SHP77 (cell line): ENCODE results near the gene NRL.
"Not testable (repeated sequence)": the region's sequence is repeated elsewhere in the genome, so short reads cannot be mapped to it uniquely, and the experiment has no call there.

Experiments used
- DNase-seq, 2 experiments: peaks; one replicate each; lab custom pipeline; 2025; lab: John Stamatoyannopoulos, UW

Gene NRL

DNA sequence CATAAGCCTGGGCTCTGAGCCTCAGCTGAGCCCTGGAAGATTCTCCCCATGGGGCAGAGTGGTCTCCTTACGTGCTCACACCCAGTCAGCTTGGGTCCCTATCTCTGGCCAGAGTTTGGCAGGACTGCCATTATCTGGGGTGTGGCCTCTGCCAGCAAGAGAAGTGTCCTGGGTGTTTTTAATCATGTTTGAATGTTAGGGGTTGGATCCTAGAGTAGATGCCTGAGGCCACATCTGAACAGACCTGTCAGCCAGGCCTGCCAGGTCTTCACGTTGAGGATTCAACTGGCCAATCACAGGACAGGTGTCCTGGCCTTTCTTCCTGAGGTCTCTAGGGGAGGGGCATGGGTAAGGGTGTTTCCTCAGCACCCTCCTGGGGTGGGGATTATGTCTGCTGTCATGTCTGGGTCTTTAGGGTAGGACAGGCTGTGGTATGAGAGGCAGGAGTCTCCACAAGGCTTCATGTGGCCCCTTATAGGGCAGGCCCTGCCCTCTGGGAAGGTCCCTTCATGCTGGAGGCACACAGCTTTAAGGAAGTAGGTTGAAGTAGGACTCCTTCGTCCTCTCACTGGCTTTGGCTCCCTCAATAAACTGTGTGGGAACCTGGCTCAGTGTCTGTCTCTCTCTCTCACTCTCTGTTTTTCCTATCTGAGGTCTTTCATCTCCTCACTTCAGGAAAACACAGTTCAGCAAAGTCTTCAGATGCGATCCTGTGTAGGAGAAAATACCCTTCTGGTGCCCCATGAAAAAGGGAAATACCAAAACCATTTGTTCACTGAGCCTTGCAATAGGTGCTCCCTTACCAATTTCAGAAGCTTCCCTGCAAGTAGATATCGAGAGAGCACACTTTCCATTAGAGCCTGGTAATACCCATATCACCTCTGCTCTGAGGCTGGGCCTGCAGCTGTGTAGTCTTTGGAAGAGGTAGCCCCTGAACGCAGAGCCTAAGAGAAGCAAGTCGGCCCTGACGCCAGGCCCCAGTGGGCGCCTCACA lies 9.0 kb upstream of the NRL start:
- no peak for DNase-seq

DNA sequence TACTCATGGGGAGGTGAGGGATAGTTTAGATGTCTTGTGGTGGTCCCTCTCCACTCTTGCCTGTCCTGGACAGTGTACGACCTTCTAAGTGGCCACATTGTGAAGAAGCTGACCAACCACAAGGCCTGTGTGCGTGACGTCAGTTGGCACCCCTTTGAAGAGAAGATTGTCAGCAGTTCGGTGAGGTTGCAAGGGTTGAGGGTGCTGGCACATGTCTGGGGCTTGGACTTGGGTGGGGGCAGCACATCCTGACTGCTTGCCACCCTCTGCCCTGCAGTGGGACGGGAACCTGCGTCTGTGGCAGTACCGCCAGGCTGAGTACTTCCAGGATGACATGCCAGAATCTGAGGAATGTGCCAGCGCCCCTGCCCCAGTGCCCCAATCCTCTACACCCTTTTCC lies 8.1 kb upstream of the NRL start:
- DNase-seq: no peak

DNA sequence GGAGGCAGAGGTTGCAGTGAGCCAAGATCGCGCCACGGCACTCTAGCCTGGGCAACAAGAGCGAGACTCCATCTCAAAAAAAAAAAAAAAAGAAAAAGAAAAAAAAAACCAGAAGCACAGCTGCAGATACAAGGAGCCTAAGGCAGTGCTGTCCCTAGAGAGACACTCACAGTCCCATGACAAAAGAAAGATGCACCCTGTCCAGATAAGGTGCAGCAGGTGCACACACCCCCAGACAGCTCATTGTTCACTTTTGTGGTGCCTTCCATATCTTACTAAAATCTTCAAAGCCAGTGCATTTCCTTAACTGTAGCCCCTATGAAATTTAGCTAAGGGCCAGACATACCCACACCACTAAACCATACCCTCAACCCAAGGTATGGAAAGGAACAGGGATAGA lies 7.7 kb upstream of the NRL start:
- no peak for DNase-seq

DNA sequence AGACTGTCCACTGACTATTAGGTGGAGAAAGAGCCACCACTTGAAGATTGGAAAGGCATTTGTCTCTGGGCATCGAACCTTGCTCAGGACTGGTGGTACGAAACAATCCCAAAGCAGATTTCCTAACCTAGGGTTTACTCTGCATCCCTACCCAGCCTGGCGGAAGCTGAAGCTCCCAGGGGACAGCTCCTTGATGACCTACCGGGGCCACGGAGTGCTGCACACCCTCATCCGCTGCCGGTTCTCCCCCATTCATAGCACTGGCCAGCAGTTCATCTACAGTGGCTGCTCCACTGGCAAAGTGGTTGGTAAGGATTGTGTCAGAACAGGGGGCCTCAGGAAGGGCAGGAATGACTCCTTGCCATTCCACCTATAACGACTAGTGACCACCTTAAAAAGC lies 6.5 kb upstream of the NRL start:
- DNase-seq: no peak

DNA sequence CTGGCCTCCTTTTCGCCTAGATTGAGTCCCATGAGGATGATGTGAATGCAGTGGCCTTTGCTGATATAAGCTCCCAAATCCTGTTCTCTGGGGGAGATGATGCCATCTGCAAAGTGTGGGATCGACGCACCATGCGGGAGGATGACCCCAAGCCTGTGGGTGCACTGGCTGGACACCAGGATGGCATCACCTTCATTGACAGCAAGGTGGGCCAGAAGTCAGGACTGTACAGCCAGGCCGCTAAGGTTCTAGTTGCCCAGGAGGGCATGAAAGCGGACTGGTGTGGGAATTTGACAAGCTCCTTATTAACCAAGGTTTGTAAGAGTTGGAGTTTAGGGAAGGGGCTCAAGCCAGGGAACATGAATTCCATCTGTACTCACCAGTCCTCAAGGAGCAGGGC lies 4.9 kb upstream of the NRL start:
- no peak for DNase-seq

DNA sequence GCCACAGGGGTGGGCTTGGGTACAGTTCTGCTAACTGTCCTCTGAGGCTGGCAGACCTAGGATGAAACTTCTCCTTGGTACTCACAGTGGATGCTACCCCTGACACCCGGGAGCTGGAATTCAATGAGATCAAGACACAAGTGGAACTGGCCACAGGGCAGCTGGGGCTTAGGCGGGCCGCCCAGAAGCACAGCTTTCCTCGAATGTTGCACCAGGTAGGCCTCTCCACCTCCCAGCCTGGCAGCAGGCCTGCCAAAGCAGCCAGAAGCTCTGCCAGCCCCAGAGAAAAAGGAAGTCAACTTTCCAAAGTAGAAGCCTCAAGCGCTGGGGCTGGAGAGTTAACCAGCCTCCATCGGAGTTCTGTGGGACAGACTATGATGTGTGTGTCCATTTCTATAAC lies 2.4 kb upstream of the NRL start:
- no peak for DNase-seq

DNA sequence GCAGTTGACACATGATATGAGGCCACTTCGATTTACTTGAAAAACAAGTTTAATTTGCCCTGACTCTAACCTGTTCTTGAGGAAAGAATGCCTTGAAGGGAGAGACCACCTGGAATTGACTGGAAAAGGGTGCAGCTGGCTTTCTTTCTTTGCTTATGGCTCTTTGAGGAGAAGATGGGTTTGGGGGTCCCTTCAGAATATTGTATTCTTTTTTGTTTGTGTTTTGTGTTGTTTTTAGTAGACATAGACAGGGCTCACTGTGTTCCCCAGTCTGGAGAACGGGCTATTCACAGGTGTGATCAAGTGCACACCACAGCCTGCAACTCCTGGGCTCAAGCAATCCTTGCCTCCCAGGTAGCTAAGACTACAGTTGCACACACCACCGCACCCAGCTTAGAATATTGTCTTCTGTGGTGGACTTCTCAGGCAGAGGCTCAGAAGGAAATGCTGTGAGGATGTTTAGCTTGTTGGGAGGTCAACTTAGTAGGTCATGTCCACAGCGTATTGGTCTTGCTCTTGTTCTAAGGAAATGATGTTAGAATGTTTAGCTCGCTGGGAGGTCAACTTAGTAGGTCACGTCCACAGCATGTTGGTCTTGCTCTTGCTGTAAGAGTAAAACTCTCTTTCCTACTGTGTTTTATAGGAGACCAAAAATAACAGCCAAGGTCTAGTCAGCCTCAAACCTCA lies 1.5 kb upstream of the NRL start:
- DNase-seq: no peak

DNA sequence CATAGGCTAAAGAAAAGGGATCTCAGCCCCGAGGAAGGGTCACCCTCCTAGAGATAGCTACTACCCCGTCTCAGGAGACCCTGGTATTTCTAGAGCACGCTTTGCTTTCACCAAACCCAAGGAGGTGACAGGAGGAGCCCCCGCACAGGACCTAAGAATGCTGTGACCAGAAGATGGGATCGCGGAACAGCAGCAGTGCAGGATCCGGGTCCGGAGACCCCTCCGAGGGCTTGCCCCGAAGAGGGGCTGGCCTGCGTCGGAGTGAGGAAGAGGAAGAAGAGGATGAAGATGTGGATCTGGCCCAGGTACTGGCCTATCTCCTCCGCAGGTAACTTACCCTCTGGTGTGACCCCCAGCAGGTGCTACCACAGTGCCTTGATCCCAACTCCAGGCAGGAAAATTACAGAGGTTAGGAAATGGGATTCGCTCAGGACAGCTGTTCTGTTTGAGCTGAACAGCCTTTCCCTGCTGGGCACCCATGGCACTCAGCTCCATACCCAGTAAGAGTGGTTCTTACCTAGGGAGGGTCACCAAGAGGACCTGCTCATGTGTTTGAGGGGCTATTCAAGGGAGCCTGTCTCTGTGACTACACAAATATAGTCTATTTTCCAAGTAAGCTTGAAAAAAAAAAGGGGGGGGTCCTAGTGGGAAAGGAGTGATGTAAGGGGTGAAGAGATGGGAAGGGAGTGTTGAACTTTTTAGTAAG lies 826 bp upstream of the NRL start:
- DNase-seq: no peak

DNA sequence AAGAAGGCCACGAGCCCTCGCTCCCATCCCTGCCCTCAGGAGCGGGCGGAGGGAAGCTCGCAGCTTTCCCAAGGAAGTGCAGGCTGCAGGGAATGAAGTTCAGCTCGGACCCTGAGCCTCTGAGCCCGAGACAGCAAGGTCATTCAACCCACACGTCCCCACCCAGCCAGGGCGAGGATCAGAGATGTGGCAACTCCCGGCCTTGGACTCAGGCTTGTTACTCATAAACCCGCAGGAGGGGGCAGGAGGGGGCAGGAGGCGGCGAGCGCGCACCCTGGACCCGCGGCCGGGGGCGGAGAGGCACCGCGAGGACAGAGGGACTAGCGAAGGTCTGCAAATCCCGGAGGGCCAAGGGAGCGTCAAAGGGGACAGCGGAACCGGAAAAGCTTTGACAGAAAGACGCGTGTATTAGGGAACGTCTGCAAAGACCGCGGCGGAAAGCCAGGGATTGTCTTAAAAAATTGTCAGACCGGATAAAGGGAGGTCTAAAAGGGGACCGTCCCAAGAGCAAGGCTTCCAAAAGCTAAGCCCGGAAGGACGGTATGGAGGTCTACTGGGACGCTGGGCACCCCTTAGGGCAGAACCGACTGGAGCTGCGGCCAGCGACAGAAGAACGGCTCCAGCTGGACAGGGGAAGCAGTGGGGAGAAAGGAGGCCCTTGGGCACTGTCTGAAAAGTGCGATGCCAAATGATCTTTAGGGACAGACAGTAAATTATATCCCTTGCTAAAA lies 783 bp downstream of the NRL start:
- peak; percentile 96 to 97 for DNase-seq

DNA sequence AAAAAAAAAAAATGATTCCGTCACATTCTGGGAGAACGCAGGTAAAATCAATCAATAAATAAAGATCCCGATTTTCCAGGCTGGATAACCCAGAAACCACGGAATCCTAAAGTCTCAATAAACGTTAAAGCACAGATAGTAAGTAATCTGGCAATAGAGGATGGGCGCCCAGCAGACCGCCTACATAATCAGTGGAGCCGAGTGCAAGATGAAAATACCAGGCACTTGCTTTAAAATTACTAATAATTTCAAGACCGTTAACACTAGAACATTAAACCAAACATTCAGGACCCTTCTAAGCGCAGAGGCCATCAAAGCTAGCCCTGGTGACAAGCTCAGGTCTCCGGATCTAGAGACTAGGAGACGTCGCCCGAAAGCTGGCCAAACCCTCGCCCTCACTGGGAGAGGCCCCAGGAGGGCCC lies 1.4 kb downstream of the NRL start:
- no peak for DNase-seq

DNA sequence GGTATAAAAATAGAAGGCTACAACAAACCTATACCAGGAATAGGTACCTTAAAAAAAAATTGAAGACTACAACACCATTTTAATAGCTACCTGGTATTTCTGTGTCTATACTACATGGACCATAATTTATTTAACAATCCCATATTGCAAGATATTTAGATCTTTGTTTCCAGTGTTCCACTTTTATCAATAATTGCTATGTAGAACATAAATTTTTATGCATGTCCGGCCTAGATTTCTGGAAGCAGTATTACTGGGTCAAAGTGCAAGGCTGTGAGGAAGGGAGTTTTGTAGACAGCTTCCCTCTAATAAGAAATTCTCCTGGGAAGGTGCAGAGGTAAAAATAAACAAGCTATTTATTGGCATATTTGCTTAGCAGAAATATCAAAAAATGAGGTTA lies 4.2 kb downstream of the NRL start:
- no peak for DNase-seq

DNA sequence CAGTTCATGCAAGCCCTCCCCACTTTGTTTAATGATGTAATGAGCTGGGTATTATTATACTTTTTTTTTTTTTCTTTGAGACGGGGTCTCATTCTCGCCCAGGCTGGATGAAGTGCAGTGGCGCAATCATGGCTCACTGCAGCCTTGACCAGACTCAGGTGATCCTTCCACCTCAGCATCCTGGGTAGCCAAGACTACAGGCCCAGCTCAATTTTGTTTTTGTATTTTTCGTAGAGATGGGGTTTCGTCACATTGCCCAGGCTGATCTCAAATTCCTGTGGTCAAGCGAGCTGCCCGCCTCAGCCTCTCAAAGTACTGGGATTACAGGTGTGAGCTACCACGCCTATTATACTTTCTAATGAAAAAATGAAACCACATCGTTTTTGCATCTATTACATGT lies 4.7 kb downstream of the NRL start:
- no peak for DNase-seq

DNA sequence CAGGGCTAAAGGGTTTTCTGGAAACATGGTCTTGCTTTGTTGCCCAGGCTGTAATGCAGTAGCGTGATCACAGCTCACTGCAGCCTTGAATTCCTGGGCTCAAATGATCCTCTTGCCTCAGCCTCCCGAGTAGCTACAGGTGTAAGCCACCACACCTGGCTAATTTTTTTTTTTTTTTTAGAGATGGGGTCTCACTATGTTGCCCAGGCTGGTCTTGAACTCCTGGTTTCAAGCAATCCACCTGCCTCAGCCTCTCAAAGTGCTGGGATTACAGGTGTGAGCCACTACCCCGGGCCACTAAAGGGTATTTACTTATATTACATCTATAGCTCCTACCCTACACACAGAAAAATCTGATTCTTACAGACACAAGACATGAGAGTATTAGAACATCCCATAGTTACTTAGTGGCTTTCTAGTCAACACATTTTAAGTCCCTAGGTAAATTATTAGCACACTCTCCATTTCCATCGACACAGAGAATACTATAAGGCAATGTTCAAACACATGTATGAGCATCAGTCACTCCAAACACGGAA lies 6.3 kb downstream of the NRL start:
- no peak for DNase-seq

DNA sequence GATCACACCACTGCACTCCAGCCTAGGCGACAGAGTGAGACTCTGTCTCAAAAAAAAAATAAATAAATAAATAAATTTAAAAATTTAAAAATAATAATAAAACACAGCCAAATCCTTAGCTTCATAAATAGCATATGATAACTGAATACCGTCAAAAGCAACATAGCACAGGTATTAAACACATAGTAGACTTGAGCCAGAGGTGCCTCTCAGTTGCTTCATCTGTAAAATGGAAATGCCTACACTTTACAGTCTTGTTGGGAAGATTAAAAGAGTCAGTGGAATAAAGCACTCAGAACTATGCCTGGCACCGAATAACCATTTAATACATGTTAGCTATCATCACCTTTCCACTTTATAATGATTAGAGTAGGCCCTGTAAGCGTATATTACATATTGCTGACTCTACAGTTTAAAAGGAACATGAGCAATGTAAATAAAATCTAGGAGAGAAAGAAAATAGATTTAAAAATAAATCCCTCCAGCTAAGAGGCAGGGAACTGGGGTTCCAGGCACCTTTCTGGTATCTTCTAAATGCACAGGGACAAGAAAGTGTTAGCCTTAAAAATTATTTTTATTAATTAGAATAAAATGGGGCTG lies 8.0 kb downstream of the NRL start:
- no peak for DNase-seq

DNA sequence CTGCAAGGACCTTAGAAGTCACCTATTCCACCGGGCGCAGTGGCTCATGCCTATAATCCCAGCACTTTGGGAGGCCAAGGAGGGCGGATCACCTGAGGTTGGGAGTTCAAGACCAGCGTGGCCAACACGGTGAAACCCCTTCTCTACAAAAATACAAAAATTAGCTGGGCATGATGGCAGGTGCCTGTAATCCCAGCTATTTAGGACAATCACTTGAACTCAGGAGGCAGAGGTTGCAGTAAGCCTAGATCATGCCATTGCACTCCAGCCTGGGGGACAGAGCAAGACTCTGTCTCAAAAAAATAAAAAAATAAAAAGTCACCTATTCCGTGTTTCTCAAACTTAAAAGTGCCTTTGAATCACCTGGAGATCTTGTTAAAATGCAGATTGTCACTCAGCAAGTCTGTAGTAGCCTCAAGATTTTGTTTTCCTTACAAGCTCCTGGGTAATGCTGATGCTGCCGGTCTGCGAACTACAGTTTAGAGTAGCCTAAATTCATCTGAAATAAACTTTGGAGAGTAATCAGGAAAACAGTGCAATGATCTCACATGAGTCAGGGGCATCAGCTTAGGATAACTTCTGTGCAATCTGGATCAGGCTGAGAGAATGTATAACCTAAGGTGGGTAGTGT lies 9.0 kb downstream of the NRL start:
- DNase-seq: not testable (repeated sequence)

DNA sequence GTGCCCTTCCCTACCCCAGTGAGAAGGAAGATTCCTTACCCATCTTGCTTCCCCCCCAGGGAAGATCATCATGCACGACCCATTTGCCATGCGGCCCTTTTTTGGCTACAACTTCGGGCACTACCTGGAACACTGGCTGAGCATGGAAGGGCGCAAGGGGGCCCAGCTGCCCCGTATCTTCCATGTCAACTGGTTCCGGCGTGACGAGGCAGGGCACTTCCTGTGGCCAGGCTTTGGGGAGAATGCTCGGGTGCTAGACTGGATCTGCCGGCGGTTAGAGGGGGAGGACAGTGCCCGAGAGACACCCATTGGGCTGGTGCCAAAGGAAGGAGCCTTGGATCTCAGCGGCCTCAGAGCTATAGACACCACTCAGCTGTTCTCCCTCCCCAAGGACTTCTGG lies 11.3 kb downstream of the NRL start:
- no peak for DNase-seq

DNA sequence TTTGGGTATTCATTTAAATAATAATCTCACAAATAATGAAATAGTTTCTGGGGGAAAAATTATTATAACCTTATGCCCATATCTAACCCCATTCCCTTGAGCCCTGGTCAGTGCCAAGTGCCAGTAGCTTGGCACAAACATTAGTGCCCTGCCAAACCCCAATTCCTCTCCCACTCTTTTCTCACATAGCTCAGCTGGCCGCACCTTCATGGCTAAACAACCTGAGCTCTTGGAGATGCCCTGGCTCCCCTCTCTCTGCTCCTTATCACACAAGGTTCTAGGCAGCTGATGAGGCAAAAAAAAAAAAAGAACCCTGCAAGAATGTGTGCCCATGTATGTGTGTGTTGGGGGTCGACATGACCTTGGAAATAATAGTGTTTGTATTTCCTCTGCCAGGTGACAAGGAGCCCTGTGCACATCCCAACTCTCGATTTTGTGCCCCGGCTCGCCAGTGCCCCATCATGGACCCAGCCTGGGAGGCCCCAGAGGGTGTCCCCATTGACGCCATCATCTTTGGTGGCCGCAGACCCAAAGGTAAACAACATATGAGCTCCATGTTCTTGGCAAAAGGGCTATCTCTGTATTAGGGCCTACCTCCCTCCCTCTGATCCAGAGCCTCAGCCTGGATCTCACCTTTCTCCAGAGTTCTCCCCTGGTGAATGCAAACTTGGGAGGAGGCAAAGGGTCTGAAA lies 12.2 kb downstream of the NRL start:
- DNase-seq: no peak

DNA sequence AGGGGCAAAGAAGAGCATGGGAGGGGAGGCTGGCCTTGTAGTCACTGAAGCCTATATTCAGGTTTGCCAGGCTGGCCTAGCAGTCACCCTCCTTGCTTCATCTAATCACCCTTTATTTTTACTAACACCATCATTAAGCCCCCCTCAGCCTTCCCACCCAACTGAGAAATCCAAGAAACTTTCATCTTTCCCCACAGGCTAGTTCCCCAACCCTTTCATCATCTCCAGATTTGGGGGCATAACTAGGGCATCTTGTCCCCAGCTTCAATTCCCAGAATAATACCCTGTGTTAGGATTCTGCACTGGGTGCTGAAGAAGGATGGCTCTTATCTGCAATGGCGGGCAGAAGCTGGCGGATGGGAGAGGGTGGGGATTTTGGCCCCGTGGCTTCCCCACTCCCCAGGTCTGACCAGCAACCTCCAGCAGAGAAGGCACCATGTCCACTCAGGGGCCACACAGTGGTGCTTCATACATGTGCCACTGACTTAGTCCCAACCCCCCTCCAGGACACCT lies 13.7 kb downstream of the NRL start:
- DNase-seq: no peak

DNA sequence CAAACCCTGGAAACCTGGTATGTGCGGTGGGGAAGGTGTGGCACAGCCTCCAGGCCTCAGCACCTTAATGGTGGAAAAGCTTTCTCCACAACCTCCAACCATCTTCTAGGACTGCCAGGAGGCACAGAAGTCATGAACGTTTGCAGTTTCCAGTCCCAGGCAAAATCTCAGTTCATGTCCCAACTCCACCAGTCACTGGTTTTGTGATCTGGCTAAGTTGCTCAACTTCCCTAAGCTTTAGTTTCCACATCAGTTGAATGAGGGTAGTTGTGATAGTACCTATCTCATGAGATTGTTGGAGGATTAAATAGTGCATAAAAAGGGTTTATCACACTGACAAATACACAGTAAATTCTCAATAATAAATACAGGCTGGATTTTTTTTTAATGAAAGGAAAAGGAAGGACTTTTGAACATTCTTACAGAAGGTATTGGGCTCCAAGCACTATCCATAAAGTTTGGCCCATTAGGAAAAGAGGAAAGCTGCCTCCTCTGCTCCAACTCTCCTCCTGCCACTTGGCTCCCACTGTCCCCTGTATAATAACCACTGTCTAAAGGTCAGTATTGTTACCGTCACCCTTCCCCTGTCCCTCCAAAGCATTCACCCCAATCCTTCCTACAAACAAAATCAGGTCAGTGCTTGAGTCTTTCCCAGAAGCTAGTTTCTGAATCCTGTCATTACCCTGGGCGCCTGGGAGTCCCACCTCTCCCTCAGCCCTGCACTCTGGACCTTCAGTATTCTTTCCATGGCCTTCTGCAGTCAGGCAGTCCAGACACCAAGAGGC lies 14.4 kb downstream of the NRL start:
- no peak for DNase-seq
